ENCODE data around the gene TAS2R40. TPM values are rescaled to one million over a fixed set of nuclear protein-coding genes. Genes with fewer than 3 reads are reported as not detected.
A peak's percentile ranks its signal among the peaks of the same experiment; 100 is the strongest.
"Not testable (repeated sequence)": the region's sequence is repeated elsewhere in the genome, so short reads cannot be mapped to it uniquely, and the experiment has no call there.

TAS2R40 gene
- total and polyA plus RNA-seq, 10 of the 15 experiments (the other 5 are each of a cell fraction or from before 2014, with no cell fraction given), result not detected

DNA sequence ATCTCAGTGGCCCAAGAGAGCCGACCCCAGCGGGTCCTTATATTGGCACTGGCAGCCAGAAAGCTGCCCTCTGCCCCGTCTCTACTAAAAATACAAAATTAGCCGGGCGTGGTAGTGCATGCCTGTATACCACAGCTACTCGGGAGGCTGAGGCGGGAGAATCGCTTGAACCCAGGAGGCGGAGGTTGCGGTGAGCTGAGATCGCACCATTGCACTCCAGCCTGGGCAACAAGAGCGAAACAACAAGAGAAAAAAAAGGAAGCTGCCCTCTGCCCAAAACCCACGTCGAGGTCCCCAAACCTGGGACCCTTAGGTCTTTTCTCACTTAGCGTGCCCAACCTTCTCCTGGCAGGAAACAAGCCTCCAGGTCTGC, 42.3 kb downstream of the TAS2R40 start:
- CTCF ChIA-PET, result interaction anchor here (0.9 to 3.5 kb wide), 6 partner anchors 16 to 1392 kb away, joined by 3 to 16 read pairs (median 6); partner anchors contain the start of gene CASP2
- FAIRE-seq; in situ Hi-C loops (cut with MboI); H3K4me1 ChIP-seq (ENCODE audit: control insufficient read depth, insufficient read depth, low read length); H3K9me3 ChIP-seq (replicated peaks; ENCODE audit: control insufficient read depth, insufficient read depth, low read length); BruUV-seq (replicated peaks); DNase-seq (ENCODE audit: low read depth, low spot score); intact Hi-C loops (cut with micrococcal nuclease; ENCODE audit: unreplicated experiment); H2AFZ ChIP-seq (ENCODE audit: control insufficient read depth, low read depth, low read length); H3K27me3 ChIP-seq (replicated peaks in 1 of 2; ENCODE audit: control insufficient read depth in 2 of 2, insufficient read depth in 2 of 2, low read length in 1 of 2); H4K20me1 ChIP-seq (ENCODE audit: control insufficient read depth, insufficient read depth): not testable (repeated sequence)
- RAD21 ChIA-PET (ENCODE audit: unreplicated experiment), result interaction anchor here (1.3 to 1.9 kb wide), 2 partner anchors 24 to 35 kb away, joined by 3 to 5 read pairs; partner anchors contain the start of gene CASP2
- peaks cover 15% of the 10 kb centered on the region for H3K79me2 ChIP-seq (ENCODE audit: control insufficient read depth, insufficient read depth, low read length)
- peak; percentile 11; the same call in 2 of the 3 replicates for ATAC-seq
- under 1% methylated on average over 15 of the region's 15 CpGs for WGBS (ENCODE audit: insufficient coverage, insufficient replicate concordance, low lambda C conversion rate, missing lambda C conversion rate)
- peak overlapping the region; percentile 83 for H3K9ac ChIP-seq (ENCODE audit: control insufficient read depth, insufficient read depth, low read length)
- POLR2A ChIA-PET, result interaction anchor here (1.8 kb wide), 1 partner anchor 24 kb away, joined by 9 read pairs; the partner anchor contains the start of gene CASP2
- H3K4me2 ChIP-seq (ENCODE audit: control insufficient read depth, insufficient read depth), result peak overlapping the region; percentile 88
- peaks cover 5 to 12% of the 10 kb centered on the region in 2 experiments for H3K36me3 ChIP-seq (ENCODE audit: control insufficient read depth in 2 of 2, insufficient read depth in 2 of 2, low read length in 1 of 2)
- SMC1A ChIA-PET (ENCODE audit: uncharacterized antibody, unreplicated experiment), result interaction anchor here (1.1 to 2.4 kb wide), 6 partner anchors 12 to 48 kb away, joined by 3 to 9 read pairs (median 5); partner anchors contain the start of gene CASP2
- TF ChIP-seq, protein P1, sequence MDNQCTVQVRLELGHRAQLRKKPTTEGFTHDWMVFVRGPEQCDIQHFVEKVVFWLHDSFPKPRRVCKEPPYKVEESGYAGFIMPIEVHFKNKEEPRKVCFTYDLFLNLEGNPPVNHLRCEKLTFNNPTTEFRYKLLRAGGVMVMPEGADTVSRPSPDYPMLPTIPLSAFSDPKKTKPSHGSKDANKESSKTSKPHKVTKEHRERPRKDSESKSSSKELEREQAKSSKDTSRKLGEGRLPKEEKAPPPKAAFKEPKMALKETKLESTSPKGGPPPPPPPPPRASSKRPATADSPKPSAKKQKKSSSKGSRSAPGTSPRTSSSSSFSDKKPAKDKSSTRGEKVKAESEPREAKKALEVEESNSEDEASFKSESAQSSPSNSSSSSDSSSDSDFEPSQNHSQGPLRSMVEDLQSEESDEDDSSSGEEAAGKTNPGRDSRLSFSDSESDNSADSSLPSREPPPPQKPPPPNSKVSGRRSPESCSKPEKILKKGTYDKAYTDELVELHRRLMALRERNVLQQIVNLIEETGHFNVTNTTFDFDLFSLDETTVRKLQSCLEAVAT (IDR thresholded peaks at IDR 0.05), result peak; percentile 93
- H3K27ac ChIP-seq (ENCODE audit: control insufficient read depth, insufficient read depth), result peak overlapping the region; percentile 88
- H3K4me3 ChIP-seq, result peak overlapping the region; percentile 79

DNA sequence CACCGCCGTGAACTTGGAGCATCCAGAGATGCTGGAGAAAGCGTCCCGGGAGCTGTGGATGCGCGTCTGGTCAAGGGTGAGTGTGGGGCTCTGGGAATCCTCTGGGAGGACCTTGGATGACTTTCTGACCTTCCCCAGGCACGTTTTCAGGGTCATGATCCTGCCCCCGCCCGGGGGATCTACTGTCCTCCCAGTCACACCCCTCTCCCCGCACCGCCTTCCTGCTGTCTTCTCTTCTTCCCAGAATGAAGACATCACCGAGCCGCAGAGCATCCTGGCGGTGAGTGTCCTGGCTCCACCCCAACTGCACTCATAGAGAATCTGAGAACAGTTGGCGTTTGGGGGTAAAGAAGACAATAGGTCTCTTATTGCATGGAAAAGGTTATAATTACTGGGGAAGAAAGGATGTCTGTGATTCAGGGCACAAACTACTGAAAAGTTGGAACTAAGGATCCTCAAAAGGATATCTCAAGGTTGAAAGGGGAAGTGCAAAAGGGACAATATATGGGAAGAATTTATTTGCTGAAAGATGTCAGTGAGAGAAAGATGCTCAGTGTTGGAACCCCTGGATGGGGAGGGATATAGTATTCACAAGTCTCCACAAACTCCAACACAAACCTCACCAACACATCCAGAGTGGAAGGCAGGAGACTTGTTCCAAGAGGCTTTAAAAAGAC, 43.3 kb downstream of the TAS2R40 start:
- ChIA-PET POLR2A (interaction anchor here (0.5 to 0.6 kb wide), 2 partner anchors 25 to 115 kb away, joined by 3 read pairs; no protein-coding TSS in a partner anchor), RAD21 (ENCODE audit: unreplicated experiment) (no interaction called here), SMC1A (ENCODE audit: uncharacterized antibody, unreplicated experiment) (interaction anchor here (0.8 to 1.2 kb wide), 3 partner anchors 23 to 34 kb away, joined by 3 to 4 read pairs (median 3); partner anchors contain the start of gene CASP2), CTCF (interaction anchor here (1.5 to 3.5 kb wide), 3 partner anchors 15 to 25 kb away, joined by 6 to 16 read pairs (median 7); partner anchors contain the start of gene CASP2)
- H3K27me3 ChIP-seq (replicated peaks in 1 of 2; ENCODE audit: control insufficient read depth in 2 of 2, insufficient read depth in 2 of 2, low read length in 1 of 2), result no peaks in the 10 kb centered on the region
- no peak for ATAC-seq
- no peak for FAIRE-seq
- peaks cover 10% of the 10 kb centered on the region for H3K4me1 ChIP-seq (ENCODE audit: control insufficient read depth, insufficient read depth, low read length)
- TF ChIP-seq SPI1 (IDR thresholded peaks at IDR 0.05; ENCODE audit: borderline replicate concordance, insufficient read depth, low read depth, low read length) (0 out of 2 replicates have a peak, but pooled peaks have one; percentile 8), RAD21 (IDR thresholded peaks at IDR 0.05; ENCODE audit: insufficient read depth, low read depth, low read length) (no peak)
- TF ChIP-seq, protein P2, sequence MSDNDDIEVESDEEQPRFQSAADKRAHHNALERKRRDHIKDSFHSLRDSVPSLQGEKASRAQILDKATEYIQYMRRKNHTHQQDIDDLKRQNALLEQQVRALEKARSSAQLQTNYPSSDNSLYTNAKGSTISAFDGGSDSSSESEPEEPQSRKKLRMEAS (IDR thresholded peaks at IDR 0.05; ENCODE audit: low read depth, low read length), result no peak
- H3K27ac ChIP-seq (ENCODE audit: control insufficient read depth, insufficient read depth), result no peak overlapping the region
- H3K36me3 ChIP-seq (ENCODE audit: control insufficient read depth in 2 of 2, insufficient read depth in 2 of 2, low read length in 1 of 2), result peaks cover 5 to 12% of the 10 kb centered on the region in 2 experiments
- H3K4me3 ChIP-seq, result peak overlapping the region; percentile 41; the same call in 1 of the 2 replicates
- in situ Hi-C loops (cut with MboI) (no loop called here), intact Hi-C loops (cut with micrococcal nuclease; ENCODE audit: unreplicated experiment) (no loop called here)
- H3K4me2 ChIP-seq (ENCODE audit: control insufficient read depth, insufficient read depth), result peak overlapping the region; percentile 88
- H3K9ac ChIP-seq (ENCODE audit: control insufficient read depth, insufficient read depth, low read length), result no peak overlapping the region
- peaks cover 15% of the 10 kb centered on the region for H3K79me2 ChIP-seq (ENCODE audit: control insufficient read depth, insufficient read depth, low read length)
- no peak overlapping the region for H2AFZ ChIP-seq (ENCODE audit: control insufficient read depth, low read depth, low read length)
- no peak for DNase-seq (ENCODE audit: low read depth, low spot score)
- WGBS (ENCODE audit: insufficient coverage, insufficient replicate concordance, low lambda C conversion rate, missing lambda C conversion rate), result 93% methylated on average over 15 of the region's 15 CpGs
- BruUV-seq (replicated peaks), result no TSS peak
- no peaks in the 10 kb centered on the region for H4K20me1 ChIP-seq (ENCODE audit: control insufficient read depth, insufficient read depth)
- no peaks in the 10 kb centered on the region for H3K9me3 ChIP-seq (replicated peaks; ENCODE audit: control insufficient read depth, insufficient read depth, low read length)
